ENCODE data around the gene PTPRD.

Gene PTPRD

GRCh38 chr9:8845376-8845775 lies 1767.4 kb downstream of the PTPRD start:
- no peak for DNase-seq

GRCh38 chr9:8844549-8844948 lies 1768.3 kb downstream of the PTPRD start:
- DNase-seq, result no peak

GRCh38 chr9:8842402-8843193 lies 1770.2 kb downstream of the PTPRD start:
- DNase-seq, result no peak

- DNase-seq, result no peak
Measured at GRCh38 chr9:8838136-8838535, 1774.7 kb downstream of the PTPRD start.

- DNase-seq, result no peak
Measured at GRCh38 chr9:8835291-8835690, 1777.5 kb downstream of the PTPRD start.

- DNase-seq, result no peak
Measured at GRCh38 chr9:8832955-8833354, 1779.8 kb downstream of the PTPRD start.

- no peak for DNase-seq
Measured at GRCh38 chr9:8832386-8832785, 1780.4 kb downstream of the PTPRD start.

GRCh38 chr9:8831568-8831967 lies 1781.2 kb downstream of the PTPRD start:
- no peak for DNase-seq

- DNase-seq, result no peak
Measured at GRCh38 chr9:8826281-8826680, 1786.5 kb downstream of the PTPRD start.

GRCh38 chr9:8825585-8826147 lies 1787.1 kb downstream of the PTPRD start:
- no peak for DNase-seq

- DNase-seq, result no peak
Measured at GRCh38 chr9:8823131-8823895, 1789.5 kb downstream of the PTPRD start.

- DNase-seq, result no peak
Measured at GRCh38 chr9:8822667-8823025, 1790.2 kb downstream of the PTPRD start.

GRCh38 chr9:8821910-8822666 lies 1790.7 kb downstream of the PTPRD start:
- no peak for DNase-seq

GRCh38 chr9:8817335-8817734 lies 1795.5 kb downstream of the PTPRD start:
- DNase-seq, result no peak

- no peak for DNase-seq
Measured at GRCh38 chr9:8816361-8816760, 1796.4 kb downstream of the PTPRD start.

- no peak for DNase-seq
Measured at GRCh38 chr9:8815931-8816330, 1796.9 kb downstream of the PTPRD start.

GRCh38 chr9:8815219-8815618 lies 1797.6 kb downstream of the PTPRD start:
- DNase-seq, result no peak

GRCh38 chr9:8812888-8813287 lies 1799.9 kb downstream of the PTPRD start:
- no peak for DNase-seq

- no peak for DNase-seq
Measured at GRCh38 chr9:8809741-8810140, 1803.1 kb downstream of the PTPRD start.

- no peak for DNase-seq
Measured at GRCh38 chr9:8806150-8806549, 1806.7 kb downstream of the PTPRD start.

GRCh38 chr9:8804613-8805012 lies 1808.2 kb downstream of the PTPRD start:
- no peak for DNase-seq

- no peak for DNase-seq
Measured at GRCh38 chr9:8802242-8802641, 1810.6 kb downstream of the PTPRD start.

GRCh38 chr9:8800196-8800595 lies 1812.6 kb downstream of the PTPRD start:
- no peak for DNase-seq

All from stimulated activated CD4-positive, alpha-beta T cell treated with anti-CD3 and anti-CD28 coated beads, Interleukin-2, amount 100 ng/mL, for 24 hours (primary cell).